SK-N-SH (cell line): ENCODE measurements around the gene OPCML.

Experiments used
- NFIC ChIP-seq: IDR thresholded peaks from 2 replicates; pipeline ENCODE4 v1.4.0; 2012; ENCODE audit warnings: borderline replicate concordance
- POLR2AphosphoS5 ChIP-seq: IDR thresholded peaks from 2 replicates; pipeline ENCODE4 v1.6.1; 2012; ENCODE audit warnings: low read depth, low read length
- RAD21 ChIP-seq: IDR thresholded peaks from 2 replicates; pipeline ENCODE4 v1.6.1; 2012; ENCODE audit warnings: mild to moderate bottlenecking, low read length
- RCOR1 ChIP-seq: fragments of 150-350 bp; IDR thresholded peaks from 2 replicates; pipeline ENCODE4 v1.6.1; 2017; ENCODE audit warnings: antibody characterized with exemption, low read length
- SIN3A ChIP-seq: IDR thresholded peaks from 2 replicates; pipeline ENCODE4 v1.6.1; 2012; ENCODE audit warnings: low read depth, mild to moderate bottlenecking, low read length, moderate library complexity, borderline replicate concordance
- SMC3 ChIP-seq: IDR thresholded peaks from 2 replicates; pipeline ENCODE4 v1.6.1; 2012; ENCODE audit warnings: low read depth, low read length, improper control_type of control experiment
- YY1 ChIP-seq: IDR thresholded peaks from 2 replicates; pipeline ENCODE4 v1.4.0; 2012; ENCODE audit warnings: low read depth, mild to moderate bottlenecking
- TF ChIP-seq, protein P1 (sequence below): fragments of 200-600 bp; sonication (generic); IDR thresholded peaks from 2 replicates; pipeline ENCODE4 v1.6.1; 2017; ENCODE audit warnings: antibody characterized with exemption, mild to moderate bottlenecking, moderate library complexity
- TF ChIP-seq, protein P2 (sequence below): IDR thresholded peaks from 2 replicates; pipeline ENCODE4 v1.6.1; 2012; ENCODE audit warnings: mild to moderate bottlenecking, low read depth, low read length, moderate library complexity

DNA sequence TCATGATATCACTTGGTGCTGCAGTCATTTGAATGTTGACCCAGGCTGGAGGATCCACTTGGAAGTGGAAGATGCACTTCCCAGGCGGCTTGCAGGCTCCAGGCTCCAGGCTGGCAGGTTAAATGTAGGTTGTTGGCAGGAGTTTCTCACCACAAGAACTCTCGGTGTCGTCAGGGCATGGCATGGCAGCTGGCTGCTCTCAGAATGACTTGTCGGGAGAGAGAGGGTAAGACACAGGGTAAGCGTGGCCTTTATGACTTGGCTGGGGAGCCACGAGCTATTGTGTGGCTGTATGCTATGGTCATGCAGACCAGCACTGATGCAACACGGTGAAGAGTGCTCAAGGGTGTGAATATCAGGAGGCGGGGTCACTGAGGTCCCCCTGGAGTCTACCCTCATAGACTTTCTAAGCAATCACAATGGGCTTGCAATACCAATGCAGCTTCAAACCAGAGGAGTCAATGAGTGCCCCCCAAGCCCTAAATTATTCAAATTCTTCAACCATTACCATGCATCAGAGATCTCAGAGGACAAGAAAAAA, 1027.7 kb downstream of the OPCML start:
- TF ChIP-seq SIN3A (no peak), POLR2AphosphoS5 (no peak), RAD21 (no peak), NFIC (no peak), SMC3 (no peak), YY1 (no peak), RCOR1 (no peak)
- TF ChIP-seq, protein P1, sequence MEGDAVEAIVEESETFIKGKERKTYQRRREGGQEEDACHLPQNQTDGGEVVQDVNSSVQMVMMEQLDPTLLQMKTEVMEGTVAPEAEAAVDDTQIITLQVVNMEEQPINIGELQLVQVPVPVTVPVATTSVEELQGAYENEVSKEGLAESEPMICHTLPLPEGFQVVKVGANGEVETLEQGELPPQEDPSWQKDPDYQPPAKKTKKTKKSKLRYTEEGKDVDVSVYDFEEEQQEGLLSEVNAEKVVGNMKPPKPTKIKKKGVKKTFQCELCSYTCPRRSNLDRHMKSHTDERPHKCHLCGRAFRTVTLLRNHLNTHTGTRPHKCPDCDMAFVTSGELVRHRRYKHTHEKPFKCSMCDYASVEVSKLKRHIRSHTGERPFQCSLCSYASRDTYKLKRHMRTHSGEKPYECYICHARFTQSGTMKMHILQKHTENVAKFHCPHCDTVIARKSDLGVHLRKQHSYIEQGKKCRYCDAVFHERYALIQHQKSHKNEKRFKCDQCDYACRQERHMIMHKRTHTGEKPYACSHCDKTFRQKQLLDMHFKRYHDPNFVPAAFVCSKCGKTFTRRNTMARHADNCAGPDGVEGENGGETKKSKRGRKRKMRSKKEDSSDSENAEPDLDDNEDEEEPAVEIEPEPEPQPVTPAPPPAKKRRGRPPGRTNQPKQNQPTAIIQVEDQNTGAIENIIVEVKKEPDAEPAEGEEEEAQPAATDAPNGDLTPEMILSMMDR: no peak
- TF ChIP-seq, protein P2, sequence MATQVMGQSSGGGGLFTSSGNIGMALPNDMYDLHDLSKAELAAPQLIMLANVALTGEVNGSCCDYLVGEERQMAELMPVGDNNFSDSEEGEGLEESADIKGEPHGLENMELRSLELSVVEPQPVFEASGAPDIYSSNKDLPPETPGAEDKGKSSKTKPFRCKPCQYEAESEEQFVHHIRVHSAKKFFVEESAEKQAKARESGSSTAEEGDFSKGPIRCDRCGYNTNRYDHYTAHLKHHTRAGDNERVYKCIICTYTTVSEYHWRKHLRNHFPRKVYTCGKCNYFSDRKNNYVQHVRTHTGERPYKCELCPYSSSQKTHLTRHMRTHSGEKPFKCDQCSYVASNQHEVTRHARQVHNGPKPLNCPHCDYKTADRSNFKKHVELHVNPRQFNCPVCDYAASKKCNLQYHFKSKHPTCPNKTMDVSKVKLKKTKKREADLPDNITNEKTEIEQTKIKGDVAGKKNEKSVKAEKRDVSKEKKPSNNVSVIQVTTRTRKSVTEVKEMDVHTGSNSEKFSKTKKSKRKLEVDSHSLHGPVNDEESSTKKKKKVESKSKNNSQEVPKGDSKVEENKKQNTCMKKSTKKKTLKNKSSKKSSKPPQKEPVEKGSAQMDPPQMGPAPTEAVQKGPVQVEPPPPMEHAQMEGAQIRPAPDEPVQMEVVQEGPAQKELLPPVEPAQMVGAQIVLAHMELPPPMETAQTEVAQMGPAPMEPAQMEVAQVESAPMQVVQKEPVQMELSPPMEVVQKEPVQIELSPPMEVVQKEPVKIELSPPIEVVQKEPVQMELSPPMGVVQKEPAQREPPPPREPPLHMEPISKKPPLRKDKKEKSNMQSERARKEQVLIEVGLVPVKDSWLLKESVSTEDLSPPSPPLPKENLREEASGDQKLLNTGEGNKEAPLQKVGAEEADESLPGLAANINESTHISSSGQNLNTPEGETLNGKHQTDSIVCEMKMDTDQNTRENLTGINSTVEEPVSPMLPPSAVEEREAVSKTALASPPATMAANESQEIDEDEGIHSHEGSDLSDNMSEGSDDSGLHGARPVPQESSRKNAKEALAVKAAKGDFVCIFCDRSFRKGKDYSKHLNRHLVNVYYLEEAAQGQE: no peak
